ENCODE measurements around the gene CTCFL.

The CTCFL gene

DNA sequence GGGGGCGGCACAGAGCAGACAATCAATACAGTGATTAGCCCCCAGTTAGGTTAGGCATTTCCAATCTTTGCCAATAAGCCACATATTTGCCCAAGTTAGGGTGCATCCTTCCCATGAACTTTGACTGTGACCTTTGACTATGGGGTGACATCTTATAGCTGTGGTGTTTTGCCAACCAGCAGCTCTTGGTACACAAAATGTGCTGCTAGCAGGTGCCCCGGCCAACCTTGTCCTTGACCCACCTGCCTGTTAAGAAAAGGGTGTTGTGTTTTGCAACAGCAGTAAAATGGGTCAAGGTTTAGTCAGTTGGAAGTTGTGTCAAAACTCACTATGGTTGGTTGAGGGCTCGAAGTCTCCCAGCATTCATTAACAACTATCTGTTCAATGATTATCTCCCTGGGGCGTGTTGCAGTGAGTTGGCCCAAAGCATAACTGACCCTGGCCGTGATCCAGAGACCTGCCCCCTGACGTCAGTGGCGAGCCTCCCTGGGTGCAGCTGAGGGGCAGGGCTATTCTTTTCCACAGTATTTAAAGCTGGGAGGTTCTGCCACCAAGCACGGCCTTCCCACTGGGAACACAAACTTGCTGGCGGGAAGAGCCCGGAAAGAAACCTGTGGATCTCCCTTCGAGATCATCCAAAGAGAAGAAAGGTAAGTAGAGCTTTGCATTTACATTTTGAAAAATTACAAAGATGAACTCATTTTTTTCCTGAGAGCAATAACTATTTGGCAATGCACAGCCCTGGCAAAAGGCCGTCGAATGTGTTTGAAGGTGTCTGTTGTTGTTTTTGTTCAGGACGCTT, 35.8 kb upstream of the CTCFL start, which contains the start of gene PCK1:
Gene PCK1 (plus strand): TSS at position 557 of the 802 bp plus-strand sequence. CDS start 302 bp downstream, outside the sequence.
- DNase-seq (ENCODE audit: low read depth) = no peak

DNA sequence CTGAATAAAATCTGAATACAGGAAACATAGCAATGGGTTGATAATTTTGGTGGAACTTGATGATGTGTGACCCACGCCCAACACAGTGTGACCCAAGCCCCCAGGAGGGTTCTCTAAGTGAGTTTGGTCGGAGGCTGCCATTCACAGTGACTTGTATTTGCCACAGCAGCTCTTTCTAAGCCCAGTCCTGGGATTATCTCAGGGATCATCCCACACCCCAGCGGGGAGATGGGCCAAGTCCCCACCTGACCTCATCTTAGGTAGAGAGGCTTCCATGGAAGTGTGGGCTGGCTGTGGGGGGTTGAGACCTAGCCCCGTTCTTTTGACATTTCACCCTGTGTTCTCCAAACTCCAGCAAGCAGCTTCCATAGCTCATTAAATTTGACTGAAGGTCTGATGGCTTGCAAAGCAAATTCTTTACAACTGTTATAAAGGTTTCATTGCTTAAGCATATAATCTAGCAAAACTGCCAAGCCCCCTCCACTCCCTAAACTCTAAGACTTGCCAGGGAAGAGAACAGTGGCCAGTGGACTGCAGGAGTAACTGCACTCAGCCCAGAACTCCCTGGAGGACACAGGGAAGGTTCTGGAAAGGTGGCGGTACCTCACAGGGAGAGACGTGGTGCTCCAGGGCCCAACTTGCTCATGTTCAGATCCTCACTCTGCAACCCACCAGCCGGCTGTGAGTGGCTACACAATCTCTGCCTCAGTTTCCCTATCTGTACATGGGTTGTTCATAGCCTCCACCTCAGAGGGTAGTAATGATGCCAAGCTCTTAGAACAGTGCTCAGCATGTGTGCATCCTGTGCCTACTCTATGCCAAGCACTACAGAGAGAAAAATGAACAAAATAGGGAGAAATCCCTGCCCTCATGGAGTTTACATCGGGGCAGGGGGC, 35.0 kb upstream of the CTCFL start:
- DNase-seq (ENCODE audit: low read depth) = no peak

DNA sequence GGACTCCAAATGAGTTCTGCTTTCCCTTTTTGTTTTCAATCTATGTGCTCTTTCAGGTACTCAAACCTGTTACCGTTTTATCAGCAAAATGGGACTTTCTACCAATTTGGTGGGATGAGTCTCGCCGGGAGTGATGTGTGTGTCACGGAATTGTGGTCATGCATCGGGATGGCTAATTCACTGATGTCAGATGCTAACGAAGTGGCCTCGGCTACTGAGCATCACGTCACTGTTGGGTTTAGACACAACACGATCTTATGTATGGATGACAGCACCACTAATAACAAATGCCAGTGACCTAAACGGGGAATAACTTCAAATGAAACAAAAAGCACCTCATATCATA, 34.3 kb upstream of the CTCFL start:
- DNase-seq (ENCODE audit: low read depth) = no peak

DNA sequence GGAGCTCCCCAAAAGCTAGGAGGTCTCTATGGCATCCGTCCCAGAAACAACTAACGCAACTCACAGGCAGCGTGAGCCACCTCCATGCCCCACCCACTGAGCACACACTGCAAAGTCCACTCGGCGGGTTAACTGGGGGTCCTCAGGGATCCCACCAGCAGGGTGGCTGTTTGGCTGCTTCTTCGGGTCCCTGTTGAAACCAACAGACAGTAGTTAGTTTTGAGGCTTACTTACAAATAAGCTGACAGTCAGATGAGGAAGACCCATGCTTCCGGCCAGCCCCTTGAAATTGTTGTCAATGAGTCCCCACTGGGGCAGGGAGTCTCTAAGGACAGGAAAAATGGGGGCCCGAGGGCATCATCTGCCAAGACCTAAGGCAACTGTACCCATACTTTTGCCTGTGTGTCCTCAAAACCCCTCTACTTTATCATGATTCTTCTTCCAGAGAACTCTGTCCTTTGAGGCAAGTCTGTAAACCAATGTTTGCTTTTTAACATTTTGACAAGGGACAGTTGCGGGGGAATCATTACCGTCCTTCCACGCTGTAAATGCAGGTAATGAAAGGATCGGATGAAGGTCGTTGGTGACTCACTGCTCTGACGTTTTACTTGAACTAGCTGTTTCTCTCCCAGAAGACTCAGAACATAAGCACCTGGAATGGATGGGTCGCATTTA, 33.8 kb upstream of the CTCFL start:
- no peak for DNase-seq (ENCODE audit: low read depth)

DNA sequence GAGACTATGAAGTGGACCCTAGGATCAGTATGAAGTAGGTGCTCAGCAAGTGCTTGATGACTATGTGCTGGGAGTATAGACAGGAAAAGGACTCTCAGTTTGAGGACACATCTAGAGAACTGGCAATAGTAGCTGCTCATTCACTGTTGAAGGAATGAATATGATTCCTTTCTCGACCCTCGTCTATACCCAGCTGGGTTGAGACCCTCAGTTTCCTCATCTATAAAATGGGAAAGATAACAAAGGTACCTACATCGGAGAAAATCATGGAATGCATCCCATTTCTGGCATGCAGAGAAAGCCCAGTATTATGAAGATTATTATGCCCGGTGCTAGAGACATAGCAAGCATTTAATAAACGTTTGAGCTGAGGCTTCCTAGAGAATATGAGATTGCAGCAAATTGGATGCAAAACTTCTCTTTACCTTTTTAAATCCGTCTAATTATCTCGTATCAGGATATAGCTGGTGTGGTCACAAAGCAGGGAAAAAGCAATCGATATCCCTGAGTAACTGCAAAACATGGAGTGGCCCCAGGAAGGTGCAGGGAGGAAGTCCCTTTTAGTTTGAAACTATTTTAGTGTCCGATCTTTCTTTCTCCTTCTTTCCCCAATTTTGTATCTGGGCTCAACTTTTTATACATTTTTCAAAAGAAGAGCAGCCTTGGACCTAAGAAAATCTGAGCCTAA, 33.1 kb upstream of the CTCFL start:
- DNase-seq (ENCODE audit: low read depth) = no peak

DNA sequence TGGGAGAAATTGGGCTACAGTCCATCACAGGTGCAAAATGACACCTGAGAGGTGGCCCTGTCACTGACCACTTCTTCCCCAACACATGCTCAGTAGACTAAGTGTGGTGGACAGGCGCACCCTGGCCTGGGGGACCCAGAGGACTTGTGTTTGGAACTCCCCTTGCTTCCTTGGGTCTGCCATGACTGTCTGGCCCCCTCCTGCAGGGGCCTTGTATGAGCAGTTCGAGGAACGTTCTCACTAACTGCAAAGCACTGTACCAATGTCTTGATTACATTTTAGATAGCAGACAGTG, 32.0 kb upstream of the CTCFL start:
- no peak for DNase-seq (ENCODE audit: low read depth)

DNA sequence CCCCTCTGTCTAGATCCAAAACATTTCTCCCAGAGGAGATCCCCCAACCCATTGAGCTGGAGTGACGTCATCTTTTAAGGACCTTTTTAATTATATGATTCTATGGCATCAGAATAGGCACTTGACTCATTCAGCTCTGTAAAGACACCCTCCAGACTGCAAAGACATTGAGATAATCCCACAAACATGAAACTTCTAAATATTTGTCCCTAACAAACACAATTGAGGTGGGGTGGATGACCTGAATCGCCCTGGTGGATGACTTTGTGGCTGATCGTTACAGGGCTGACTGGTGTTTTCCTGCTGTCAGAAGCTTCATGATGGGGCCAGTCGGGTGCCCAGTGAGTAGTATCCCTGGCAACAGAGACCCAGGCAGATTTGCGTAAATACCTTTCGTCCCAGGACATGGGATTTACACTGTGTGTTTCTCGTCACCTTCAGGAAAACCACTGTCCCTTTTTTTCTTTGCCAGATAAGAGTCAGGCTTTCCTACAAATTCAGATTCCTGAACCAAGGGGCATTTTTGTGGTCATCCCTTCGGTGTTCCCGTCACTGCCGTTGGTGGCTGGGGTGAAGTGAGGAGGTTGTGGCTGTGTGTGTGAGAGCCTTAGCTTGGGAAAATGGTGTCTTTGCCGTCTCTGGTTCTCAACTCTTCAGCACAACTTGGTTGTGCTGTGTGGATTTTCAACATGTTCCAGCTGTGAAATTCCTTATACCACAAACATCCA, 30.7 kb upstream of the CTCFL start:
- no peak for DNase-seq (ENCODE audit: low read depth)

DNA sequence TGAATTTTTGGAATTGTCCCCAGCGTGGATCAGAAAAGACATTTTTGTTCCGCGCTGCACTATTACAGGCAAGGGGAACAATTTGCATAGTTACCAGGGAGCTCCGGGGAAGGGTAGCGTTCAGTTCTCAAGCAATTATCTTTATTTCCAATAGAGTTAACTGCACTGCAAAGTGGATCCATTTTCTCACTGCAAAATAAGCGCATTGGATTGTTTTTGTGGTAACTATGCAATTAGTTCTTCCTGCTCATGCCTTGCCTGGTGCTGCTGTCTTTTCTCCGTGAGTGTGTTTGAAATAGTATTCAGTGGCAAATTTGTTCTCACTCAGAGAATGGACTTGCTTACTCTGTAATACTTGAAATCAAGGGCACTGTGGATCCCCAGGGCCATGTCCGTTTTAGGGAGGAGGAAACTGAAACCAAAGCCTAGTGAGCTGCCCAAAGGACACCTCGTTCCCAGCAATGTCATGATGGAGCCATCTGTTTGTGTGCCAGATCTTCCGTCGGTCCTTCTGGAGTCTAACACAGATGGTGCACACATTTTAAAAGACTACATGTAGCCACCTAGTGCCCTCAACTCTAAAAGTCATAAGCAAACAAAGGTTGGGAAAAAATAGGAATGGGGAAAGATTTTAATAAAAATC, 28.6 kb upstream of the CTCFL start:
- DNase-seq (ENCODE audit: low read depth) = no peak

DNA sequence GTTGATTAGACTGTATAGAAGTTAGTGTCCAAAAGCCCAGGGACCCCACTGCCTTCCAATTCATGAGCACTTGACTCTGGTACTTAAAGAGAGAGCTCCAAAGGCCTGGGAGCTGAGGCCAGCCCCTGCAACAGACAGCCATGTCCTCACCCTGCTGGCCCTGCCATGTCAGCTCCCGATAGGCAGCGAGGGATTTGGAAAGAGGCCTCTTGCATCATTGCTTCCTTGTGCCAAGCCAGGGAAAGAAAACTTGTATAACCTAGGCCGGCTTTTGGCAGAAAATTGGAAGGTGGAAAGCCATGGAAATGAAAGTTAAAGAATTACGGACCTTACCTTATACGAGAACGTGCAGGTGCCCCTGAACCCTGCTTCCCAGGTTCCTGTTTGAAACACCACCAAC, 27.5 kb upstream of the CTCFL start:
- no peak for DNase-seq (ENCODE audit: low read depth)

DNA sequence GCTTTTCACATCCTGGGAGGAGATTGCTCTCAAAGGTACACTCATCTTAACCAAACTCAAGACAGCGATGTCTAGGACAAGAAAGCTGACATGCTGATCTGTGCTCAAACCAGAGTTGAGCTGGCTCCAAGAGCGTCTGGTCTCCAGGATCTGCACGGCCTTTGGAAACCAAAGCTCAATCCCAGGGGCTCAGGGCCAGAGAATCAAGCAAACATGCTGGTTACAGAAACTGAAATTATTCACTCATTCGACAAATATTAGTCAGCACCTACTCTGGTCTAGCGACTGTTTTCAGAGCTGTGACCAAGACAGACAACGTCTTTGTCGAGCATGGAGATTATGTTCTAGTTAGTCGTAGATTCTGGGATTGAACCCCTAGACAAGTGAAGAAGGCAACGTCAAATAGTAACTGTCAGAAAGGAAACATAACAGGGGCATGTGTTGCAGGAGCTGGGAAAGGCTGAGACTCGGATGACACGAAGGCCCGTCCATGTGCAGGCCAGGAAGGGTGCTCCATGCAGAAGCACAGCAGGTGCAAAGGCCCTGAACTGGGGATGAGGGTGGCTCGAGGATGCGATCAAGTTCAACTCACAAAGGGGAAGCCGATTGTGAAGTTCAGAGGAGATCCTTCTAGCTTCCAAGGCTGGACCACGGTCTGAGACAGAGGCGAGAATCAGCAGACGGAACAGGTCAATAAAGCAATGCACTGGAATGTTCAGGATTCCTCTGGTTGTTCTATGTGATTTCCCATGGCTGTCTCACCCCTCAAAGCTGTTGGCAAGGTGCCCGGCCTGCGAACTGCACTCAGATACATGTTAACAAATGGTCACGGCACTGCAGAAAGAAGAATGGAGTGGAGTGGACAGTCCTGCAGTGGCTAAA, 23.5 kb upstream of the CTCFL start:
- peak; percentile 33 for DNase-seq (ENCODE audit: low read depth)

DNA sequence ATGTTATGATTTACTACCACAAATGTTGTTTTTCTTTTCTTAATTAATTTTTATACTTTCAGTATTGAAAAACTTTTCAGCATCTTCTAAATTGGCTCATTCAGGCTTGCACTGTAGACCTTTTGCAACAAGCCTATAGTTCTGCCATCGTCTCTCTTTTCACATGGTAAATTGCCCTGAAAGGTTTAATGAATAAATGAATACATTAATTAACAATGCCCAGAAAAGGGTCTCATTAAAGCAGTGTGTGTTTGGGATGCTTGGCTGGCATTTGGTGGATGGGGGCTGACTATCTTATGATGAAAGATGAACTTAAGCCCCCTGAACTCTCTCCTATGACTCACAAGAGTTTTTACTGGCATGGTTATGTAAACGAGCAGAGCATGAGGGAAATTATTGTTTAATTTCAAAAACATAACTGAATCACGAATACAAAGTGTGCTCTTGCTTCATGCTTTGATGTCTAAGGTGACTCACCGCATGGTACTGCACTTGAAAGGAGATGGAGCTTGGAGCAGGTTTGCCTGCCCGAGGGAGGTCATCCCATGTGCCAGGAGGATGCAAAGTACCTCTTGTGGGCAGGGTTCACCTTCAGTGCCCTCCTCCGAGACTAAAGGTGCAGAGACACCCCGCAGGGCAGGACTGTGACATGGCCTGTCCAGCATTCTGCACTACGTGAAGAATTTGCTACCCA, 22.2 kb upstream of the CTCFL start:
- peak; percentile 58 for DNase-seq (ENCODE audit: low read depth)

DNA sequence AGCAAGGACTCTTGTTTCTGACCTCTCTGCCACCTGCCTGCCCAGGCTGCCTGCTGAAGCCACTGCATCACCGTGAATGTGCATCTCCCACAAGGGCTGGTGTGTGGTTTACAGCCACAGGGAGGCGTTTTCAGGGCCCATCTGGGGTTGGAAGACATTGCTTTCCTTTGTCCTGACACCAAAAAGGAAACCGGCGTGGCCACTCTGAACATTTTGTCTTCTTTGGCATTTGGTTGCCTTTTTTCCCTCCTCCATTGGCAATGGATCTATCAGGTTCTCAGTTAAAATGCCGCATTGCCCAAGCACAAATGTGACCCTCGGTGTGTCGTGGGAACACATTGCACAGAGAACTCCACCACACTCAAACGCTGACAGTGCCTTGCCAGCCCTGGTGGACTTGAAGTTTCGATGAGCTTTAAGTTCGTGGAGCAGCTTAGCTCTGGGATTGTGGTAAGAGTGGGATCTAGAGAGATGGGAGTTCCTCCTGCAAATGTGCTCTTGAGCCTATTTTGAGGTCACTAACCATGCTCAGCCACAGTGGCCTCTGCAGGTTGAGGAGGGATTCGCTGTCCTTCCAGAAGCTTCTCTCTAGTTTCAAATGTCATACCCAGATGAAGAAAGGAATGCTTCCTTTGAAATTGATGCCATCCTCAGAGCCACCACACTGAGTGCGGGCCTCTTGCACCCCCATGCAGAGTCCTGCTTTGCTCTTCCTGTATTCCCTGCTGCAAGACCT, 21.2 kb upstream of the CTCFL start:
- no peak for DNase-seq (ENCODE audit: low read depth)

DNA sequence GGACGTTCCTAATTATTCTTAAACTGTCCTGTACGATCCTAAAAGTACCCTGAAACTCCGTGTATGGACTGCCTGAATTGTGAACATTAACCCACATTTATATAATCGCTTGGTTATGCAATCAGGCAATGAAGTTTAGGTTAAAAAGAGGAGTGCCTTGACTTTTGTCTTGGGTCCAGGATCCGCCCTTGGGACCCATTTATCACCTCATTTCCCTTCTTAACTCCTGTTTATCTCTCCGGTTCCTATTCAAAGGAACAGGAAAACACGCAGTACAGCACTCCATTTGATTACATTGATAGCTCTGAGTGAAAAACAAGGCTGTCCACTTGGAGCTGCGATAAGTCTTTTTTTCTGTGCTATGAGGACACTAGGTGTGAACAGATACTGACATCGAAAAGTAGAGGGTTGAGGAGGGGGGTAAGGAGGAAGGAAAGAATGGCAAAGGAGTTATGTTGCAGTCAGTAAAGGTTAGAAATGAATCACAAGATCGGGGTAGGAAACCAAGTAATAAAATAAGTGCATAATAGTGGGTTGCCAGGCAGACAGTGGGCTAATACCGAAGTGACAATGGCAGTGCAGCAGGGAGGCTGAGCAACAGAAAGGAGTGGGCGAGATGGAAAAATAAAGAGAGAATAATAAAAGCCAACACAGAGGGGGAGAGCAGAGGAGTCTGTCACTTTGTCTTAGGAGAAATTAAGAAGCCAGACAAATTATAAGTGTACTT, 20.1 kb upstream of the CTCFL start:
- DNase-seq (ENCODE audit: low read depth) = no peak

DNA sequence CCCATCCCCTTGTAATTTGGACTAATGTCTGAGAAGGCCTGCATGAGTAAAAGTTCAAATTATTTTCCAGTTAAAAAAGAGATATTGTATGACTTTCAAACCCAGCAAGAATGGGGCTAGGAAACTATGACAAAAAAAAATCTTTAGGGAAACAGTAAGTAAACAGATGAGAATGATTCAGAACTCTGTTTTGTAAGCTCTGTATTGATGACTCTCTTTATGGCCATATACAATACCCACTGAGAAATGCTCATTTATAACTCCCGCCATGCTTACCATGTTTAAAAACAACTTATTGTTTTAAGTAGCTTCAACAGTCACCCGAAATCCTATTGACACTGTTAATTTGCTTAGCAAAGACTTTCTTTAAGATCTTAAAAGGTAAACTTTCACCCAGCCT, 18.8 kb upstream of the CTCFL start:
- DNase-seq (ENCODE audit: low read depth) = no peak

DNA sequence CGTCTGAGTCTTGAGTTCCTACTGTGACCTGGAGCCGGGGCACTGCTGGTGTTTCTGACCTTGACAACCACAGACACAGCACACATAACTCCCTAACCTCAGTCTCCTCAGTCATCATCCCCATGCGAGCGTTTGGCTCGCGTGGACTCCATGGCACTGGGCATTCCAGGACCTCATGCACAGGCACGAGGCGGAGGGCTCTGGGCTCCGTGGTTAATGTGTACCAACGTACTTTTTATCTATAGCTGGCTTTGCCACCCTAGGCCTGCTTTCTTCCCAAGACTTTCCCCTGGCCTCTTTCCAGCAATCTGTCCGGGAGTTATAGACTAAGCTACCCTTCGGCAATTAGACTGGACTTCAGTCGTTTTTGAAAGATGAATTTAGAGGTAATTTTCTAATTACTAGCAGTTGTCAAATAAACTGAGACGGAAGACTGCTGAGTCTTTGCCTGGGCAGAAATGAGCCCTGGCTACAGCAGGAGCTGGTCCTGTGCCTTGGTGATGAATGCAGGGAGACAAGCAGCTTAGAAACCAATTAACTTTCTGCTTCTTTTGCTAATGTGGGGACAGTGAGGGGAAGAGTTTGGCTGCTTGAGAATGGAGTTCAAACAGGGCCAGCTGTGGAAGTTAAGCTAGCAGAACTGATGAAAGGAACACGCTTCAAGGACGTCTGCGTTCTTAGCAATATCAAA, 16.1 kb upstream of the CTCFL start:
- DNase-seq (ENCODE audit: low read depth) = no peak

DNA sequence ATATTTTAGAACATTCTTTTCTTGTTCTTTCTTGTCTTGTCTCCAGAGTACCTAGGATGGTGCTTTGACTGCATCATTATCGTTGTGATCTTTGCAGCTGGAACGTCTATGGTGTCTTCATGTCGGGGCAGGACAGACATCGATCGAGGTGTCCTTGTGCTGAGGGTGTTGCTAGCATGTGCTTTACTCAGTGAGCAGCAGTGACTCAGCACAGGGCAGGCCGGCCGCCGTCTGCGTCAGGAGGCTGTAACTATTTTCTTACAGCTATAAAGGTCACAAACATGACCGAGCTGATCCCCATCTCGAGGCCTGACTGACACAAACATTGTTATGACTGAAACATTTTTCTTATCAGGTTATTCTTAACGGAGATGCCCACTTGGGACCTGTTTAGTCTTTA, 14.9 kb upstream of the CTCFL start:
- peak; percentile 1 for DNase-seq (ENCODE audit: low read depth)

DNA sequence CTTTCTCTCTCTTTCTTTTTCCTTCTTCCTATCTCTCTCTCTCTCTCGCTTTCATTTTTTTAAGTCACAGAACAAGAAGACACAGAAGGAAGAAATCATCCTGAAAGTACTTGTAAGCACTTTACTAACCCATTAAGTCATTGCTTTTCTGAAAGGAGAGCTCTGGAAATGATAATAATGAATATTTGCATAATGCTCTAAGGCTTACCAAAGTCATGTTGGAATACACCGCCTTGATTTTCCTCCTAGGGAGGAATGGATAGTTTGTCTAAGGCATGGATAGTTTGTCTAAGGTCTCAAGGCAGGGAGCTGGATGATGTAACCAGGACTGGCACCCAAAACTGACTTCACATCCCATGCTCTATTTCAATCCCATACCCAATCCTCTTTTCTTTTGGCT, 12.9 kb upstream of the CTCFL start:
- no peak for DNase-seq (ENCODE audit: low read depth)
